Effector memory CD8-positive, alpha-beta T cell (primary cell): ENCODE measurements around the gene PACRG.

Source experiments
- ATAC-seq: fragments of 150-1000 bp; cut with Tn5 transposase; replicated peaks from 2 replicates; pipeline ENCODE4 v1.10.0; 2021; ENCODE audit warnings: mild to moderate bottlenecking, moderate library complexity
- DNase-seq, 3 experiments: peaks; one replicate each; pipeline ENCODE4 v3.0.0; 2021
- H3K27ac Mint-ChIP-seq, 2 donors: one replicate each; pipeline ENCODE4 v1.8.0; 2022; ENCODE audit warnings: mild to moderate bottlenecking in 2 of 2, mixed read lengths in 2 of 2, moderate library complexity in 2 of 2
- H3K27me3 Mint-ChIP-seq, 2 donors: one replicate each; pipeline ENCODE4 v1.8.0; 2022; ENCODE audit warnings: mixed read lengths in 2 of 2
- H3K36me3 Mint-ChIP-seq: one replicate; pipeline ENCODE4 v1.8.0; 2022; ENCODE audit warnings: mild to moderate bottlenecking, moderate library complexity, mixed read lengths; ENCODE audit not compliant: insufficient read depth
- H3K4me1 Mint-ChIP-seq, 2 donors: one replicate each; pipeline ENCODE4 v1.8.0; 2022; ENCODE audit warnings: low read depth in 2 of 2, mixed read lengths in 2 of 2
- H3K4me3 Mint-ChIP-seq, 2 donors: one replicate each; pipeline ENCODE4 v1.8.0; 2022; ENCODE audit warnings: mild to moderate bottlenecking in 2 of 2, mixed read lengths in 2 of 2, moderate library complexity in 2 of 2
- H3K9me3 Mint-ChIP-seq, 2 donors: one replicate each; pipeline ENCODE4 v1.8.0; 2022; ENCODE audit warnings: mixed read lengths in 2 of 2

PACRG gene

GRCh38 chr6:163342571-163343539 is 615.1 kb downstream of the PACRG start:
- no peak for ATAC-seq
- peaks cover 3 to 8% of the 10 kb centered on the region in 2 donors for H3K27me3 Mint-ChIP-seq
- no peaks in the 10 kb centered on the region for H3K4me1 Mint-ChIP-seq
- H3K9me3 Mint-ChIP-seq: no peaks in the 10 kb centered on the region
- no peak overlapping the region for H3K27ac Mint-ChIP-seq
- DNase-seq: no peak
- peaks cover 2% of the 10 kb centered on the region for H3K36me3 Mint-ChIP-seq
- H3K4me3 Mint-ChIP-seq: no peak overlapping the region

GRCh38 chr6:163343609-163344008 is 615.8 kb downstream of the PACRG start:
- Mint-ChIP-seq H3K27me3 (peaks cover 0 to under 1% of the 10 kb centered on the region in 2 donors), H3K4me3 (no peak overlapping the region)

DNA sequence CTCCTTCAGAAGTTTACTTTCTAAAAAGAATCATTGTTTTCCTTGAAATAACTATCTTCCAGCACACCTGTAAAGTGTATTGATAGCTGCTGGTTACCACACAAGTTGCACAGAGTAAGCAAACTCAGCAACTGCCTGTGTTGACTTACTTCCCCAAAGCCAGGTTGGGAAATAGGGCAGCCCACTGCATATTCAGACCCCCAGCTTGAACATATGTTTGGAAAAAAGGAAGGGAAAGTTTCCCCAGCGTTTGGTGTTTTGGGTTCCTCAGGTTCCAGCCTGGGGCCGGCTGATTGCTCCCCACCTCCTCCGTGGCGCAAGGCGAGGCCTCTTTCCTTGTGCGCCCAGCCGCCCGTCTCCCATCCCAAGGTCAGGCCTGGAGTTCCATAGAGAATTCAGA is 616.6 kb downstream of the PACRG start:
- H3K9me3 Mint-ChIP-seq: no peaks in the 10 kb centered on the region
- no peak overlapping the region for H3K27ac Mint-ChIP-seq
- no peak overlapping the region for H3K4me3 Mint-ChIP-seq
- DNase-seq (no peak), ATAC-seq (no peak)
- peaks cover 2% of the 10 kb centered on the region for H3K36me3 Mint-ChIP-seq
- H3K4me1 Mint-ChIP-seq: no peaks in the 10 kb centered on the region
- H3K27me3 Mint-ChIP-seq: peaks cover 0 to under 1% of the 10 kb centered on the region in 2 donors

More at GRCh38 chr6:163343609-163344008, 615.8 kb downstream of the PACRG start:
- no peak for DNase-seq
- H3K27ac Mint-ChIP-seq: no peak overlapping the region
- no peaks in the 10 kb centered on the region for H3K9me3 Mint-ChIP-seq
- no peaks in the 10 kb centered on the region for H3K4me1 Mint-ChIP-seq
- no peak for ATAC-seq
- peaks cover 2% of the 10 kb centered on the region for H3K36me3 Mint-ChIP-seq

DNA sequence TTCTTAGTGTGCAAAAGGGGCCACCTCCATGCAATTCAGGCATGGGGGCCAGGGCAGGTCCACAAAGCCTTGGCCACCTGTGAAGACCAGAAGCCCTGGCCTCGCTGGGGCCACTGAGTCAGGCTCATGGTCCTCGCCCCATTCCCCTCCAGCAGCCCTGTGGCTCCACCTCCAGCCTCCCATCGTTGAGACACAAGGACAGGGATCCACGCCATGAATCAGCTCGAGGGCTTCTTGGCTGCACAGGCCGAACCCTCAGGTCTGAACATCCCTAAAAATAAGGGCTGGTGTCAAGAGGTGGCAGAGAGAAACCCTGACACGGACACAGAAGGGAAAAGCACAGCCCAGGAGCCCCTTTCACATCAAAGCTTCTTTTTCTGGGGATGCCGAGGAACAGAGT is 618.2 kb downstream of the PACRG start:
- no peak overlapping the region for H3K4me3 Mint-ChIP-seq
- ATAC-seq: no peak

GRCh38 chr6:163346497-163346961 is 618.8 kb downstream of the PACRG start:
- no peaks in the 10 kb centered on the region for H3K9me3 Mint-ChIP-seq
- no peaks in the 10 kb centered on the region for H3K4me1 Mint-ChIP-seq
- DNase-seq: no peak

More for the DNA sequence above, 618.2 kb downstream of the PACRG start:
- H3K27ac Mint-ChIP-seq: no peak overlapping the region
- H3K36me3 Mint-ChIP-seq: no peaks in the 10 kb centered on the region
- H3K9me3 Mint-ChIP-seq: no peaks in the 10 kb centered on the region
- H3K4me1 Mint-ChIP-seq: no peaks in the 10 kb centered on the region
- H3K27me3 Mint-ChIP-seq: peaks cover 0 to 11% of the 10 kb centered on the region in 2 donors
- no peak for DNase-seq

DNA sequence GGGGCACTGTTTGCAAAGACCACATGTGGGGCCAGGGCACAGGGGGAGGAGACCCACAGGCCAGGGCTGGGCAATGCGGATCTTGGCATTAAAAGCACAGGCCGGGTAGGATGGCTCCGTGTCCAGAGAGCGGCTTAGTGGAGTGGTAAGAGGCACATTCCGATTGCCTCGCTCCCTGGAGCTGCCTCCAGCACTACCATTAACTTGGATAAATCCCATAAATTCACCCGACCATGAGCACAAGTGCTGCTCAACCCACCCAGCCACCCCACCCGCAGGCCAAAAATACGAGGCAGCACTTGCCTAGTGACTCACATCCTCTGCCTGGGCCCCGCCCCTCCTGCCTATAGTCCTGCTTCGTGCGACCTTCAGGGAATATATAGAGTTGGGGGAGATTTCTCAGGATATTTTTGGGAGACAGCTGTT is 619.3 kb downstream of the PACRG start:
- no peak overlapping the region for H3K27ac Mint-ChIP-seq
- no peaks in the 10 kb centered on the region for H3K36me3 Mint-ChIP-seq
- no peak overlapping the region for H3K4me3 Mint-ChIP-seq
- H3K27me3 Mint-ChIP-seq: peaks cover 0 to 11% of the 10 kb centered on the region in 2 donors
- no peaks in the 10 kb centered on the region for H3K4me1 Mint-ChIP-seq
- DNase-seq: no peak
- H3K9me3 Mint-ChIP-seq: no peaks in the 10 kb centered on the region
- no peak for ATAC-seq

More at GRCh38 chr6:163346497-163346961, 618.8 kb downstream of the PACRG start:
- Mint-ChIP-seq H3K36me3 (no peaks in the 10 kb centered on the region), H3K27ac (no peak overlapping the region), H3K4me3 (no peak overlapping the region), H3K27me3 (peaks cover 0 to 11% of the 10 kb centered on the region in 2 donors)
- ATAC-seq: no peak

DNA sequence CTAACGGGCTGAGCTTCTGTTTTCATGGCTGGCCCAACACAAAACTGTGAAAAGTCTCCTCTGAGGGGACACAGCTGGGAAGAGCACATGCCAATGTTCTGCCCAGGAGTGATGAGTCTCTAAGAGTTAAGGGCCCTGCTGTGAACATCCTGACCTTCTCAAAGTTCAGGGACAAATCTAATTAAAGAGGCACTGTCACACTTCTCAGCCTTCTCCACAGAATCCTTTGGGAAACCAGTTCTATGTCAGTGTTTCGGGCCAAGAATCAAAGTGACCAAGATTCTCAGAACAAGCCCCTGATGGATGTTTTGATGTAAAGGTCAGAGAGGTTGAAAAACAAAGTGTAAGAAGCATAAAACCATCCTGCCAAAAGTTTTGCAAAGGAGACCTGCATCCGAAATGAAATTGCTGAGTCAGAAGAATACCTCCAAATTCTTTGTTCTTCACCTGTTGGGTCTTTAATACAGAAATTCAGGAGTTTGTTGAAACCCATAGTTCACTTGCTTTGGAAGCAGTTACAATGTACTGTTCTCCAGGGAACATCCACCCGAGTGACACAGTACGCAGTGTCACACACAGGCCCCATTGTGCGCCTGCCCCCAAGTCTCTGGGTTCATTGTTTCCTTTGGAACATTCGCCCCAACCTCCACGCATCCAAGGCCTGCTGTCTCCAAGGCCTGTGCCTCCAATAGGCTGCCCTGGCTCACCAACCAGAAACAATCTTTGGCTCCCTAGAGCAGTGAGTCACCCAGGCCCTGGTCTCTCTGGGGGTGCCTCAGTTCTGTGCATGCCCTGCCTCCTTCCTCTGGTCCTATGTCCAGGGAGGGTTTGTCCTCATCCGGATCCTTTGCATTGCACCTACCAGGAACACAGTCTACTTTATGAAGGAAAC is 621.3 kb downstream of the PACRG start:
- Mint-ChIP-seq H3K36me3 (no peaks in the 10 kb centered on the region), H3K9me3 (no peaks in the 10 kb centered on the region), H3K27me3 (peaks cover under 1 to 17% of the 10 kb centered on the region in 2 donors), H3K27ac (no peak overlapping the region), H3K4me1 (no peaks in the 10 kb centered on the region), H3K4me3 (no peak overlapping the region)
- no peak for ATAC-seq
- DNase-seq: no peak

DNA sequence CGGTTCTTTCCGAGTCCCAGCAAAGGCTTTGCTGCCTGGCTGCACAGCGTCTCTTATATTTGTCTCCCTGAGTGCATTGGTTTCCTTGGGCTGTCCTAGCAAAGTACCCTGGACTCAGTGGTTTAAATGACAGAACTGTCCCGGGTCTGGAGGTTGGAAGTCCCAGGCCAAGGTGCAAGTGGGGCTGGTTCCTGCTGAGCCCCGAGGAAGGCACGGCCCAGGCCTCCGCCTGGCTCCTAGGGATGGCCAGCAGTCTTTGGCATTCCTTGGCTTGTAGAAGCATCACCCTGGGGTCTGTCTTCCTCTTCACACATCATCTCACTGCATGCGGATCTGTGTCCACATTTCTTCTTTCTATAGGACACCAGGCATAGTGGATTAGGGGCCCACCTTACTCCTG is 621.9 kb downstream of the PACRG start:
- Mint-ChIP-seq H3K27ac (no peak overlapping the region), H3K27me3 (peaks cover 7 to 17% of the 10 kb centered on the region in 2 donors), H3K4me1 (no peaks in the 10 kb centered on the region), H3K4me3 (no peak overlapping the region), H3K9me3 (no peaks in the 10 kb centered on the region), H3K36me3 (no peaks in the 10 kb centered on the region)
- DNase-seq: no peak
- ATAC-seq: no peak

GRCh38 chr6:163351013-163351412 is 623.2 kb downstream of the PACRG start:
- no peak for ATAC-seq
- Mint-ChIP-seq H3K27me3 (peaks cover 7 to 26% of the 10 kb centered on the region in 2 donors), H3K36me3 (no peaks in the 10 kb centered on the region), H3K27ac (no peak overlapping the region), H3K9me3 (no peaks in the 10 kb centered on the region), H3K4me3 (no peak overlapping the region), H3K4me1 (no peaks in the 10 kb centered on the region)
- DNase-seq: no peak

- no peak for ATAC-seq
- no peak for DNase-seq
- H3K27ac Mint-ChIP-seq: no peak overlapping the region
- H3K36me3 Mint-ChIP-seq: no peaks in the 10 kb centered on the region
- peaks cover 7 to 26% of the 10 kb centered on the region in 2 donors for H3K27me3 Mint-ChIP-seq
- no peaks in the 10 kb centered on the region for H3K9me3 Mint-ChIP-seq
- H3K4me1 Mint-ChIP-seq: no peaks in the 10 kb centered on the region
- H3K4me3 Mint-ChIP-seq: no peak overlapping the region
These were observed 624.4 kb downstream of the PACRG start for GRCh38 chr6:163352011-163352685.

DNA sequence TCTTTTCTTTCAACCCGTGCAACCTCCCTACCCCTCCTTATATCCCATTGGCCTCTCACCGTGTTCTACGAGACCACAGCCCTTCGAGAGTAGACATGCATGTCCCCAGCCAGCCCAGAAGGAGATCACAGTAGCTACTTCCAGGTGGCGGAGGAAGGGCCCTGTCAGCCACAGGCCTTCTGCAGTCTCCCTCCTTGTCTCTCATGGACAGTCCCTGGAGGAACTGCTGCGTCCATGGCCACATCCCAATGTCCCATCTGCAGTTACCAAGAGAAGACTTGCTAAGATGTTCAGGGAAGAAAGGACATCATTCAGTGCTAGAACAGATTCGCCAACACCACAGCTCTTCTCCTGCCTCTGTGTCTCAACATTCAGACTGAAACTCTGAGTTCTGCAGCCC is 625.2 kb downstream of the PACRG start:
- no peak overlapping the region for H3K27ac Mint-ChIP-seq
- no peaks in the 10 kb centered on the region for H3K36me3 Mint-ChIP-seq
- H3K27me3 Mint-ChIP-seq: peaks cover 7 to 26% of the 10 kb centered on the region in 2 donors
- no peaks in the 10 kb centered on the region for H3K4me1 Mint-ChIP-seq
- ATAC-seq: no peak
- no peak overlapping the region for H3K4me3 Mint-ChIP-seq
- no peaks in the 10 kb centered on the region for H3K9me3 Mint-ChIP-seq
- DNase-seq: no peak

DNA sequence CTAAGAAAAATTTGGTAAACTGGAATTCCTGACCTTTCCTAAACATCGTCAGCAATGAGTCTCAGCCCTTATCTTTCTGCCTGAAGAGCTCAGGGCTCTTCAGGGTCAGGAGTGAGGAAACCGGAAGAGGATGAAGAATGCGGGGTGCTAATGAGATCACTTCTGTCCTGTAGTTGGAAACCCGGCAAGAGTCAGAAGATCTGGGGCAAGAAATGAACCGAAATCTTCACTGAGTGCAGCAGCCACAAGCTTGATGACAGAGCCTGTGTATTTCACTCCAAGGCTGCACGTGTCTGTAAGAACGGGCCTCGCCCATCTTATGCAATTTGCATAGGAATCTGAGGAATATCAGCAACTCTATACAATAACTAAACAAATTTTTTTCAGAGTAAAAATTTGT is 626.3 kb downstream of the PACRG start:
- H3K9me3 Mint-ChIP-seq: no peaks in the 10 kb centered on the region
- H3K4me3 Mint-ChIP-seq: no peak overlapping the region
- ATAC-seq: no peak
- no peaks in the 10 kb centered on the region for H3K36me3 Mint-ChIP-seq
- DNase-seq: no peak
- no peak overlapping the region for H3K27ac Mint-ChIP-seq
- no peaks in the 10 kb centered on the region for H3K4me1 Mint-ChIP-seq
- H3K27me3 Mint-ChIP-seq: peaks cover 13 to 34% of the 10 kb centered on the region in 2 donors
